RPMI7951 (cell line): ENCODE data around the gene TTLL3. TPM values are rescaled to one million over a fixed set of nuclear protein-coding genes. Genes with fewer than 3 reads are reported as not detected.

Experiments used
- DNase-seq: peaks from one replicate; pipeline ENCODE4 v3.0.0-alpha.2; 2012; ENCODE audit warnings: low read depth
- total RNA-seq: library from RNA; depleted of rRNA; stranded (reverse); fragments of >200 nt; shearing (Covaris generic); gene quantifications from 2 replicates; pipeline ENCODE4 v1.2.3, GENCODE V29; 2014

The TTLL3 gene
- total RNA-seq, 1 experiment from 2014 or later = 4.7 TPM

DNA sequence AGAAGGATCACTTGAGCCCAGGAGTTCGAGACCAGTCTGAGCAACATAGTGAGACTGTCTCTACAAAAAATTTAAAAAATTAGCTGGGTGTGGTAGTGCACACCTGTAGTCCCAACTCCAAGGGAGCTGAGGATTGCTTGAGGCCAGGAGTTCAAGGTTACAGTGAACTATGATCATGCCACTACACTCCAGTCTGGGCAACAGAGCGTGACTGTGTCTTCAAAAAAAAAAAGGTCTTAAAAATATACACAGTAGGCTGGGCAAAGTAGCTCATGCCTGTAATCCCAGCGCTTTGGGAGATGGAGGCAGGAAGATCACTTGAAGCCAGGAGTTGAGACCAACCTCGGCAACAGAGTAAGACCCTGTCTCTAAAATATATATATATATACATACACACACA is 29.2 kb upstream of the TTLL3 start:
- no peak for DNase-seq

DNA sequence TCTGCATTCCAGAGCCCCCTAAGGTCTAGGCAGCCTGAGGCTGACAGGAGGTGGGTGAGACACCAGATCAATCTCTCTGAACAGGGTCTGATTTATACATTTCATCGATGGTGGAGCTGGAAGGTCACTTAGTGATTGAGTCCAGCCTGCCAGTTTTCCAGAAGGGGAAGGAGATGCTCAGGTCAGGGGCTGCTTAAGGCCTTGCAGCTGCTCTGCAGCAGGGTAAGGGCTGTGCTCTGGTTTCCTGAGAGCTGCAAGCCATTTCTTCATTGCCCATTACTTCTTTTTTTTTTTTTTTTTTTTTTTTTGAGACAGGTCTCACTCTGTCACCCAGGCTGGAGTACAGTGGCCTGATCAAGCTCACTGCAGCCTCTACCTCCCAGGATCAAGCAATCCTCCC is 28.5 kb upstream of the TTLL3 start:
- DNase-seq = no peak

DNA sequence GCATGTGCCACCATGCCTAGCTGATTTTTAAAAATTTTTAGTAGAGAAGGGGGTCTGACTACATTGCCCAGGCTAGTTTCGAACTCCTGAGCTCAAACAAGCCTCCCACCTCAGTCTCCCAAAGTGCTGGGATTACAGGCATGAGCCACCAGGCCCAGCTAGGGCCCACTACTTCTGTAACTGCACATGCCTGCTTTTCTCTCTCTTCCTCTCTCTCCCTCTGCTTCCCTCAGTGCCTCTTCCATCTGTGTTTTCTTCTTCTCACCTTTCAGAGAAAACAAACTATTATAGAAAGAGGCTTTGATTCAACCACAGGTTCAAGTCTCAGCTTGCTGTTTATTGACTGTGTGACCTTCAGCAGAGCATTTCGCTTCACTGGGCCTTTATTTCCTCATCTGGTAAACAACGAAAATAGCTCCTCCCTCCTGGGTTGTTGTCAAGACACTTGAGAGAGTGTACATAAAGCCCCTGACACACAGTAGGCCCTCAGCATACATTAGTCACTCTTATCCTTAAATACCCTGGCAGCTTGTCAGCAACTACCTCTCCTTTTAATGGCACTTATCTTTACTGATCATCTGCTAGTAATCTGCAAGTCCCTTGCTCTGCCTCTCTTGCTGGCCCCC is 28.0 kb upstream of the TTLL3 start:
- no peak for DNase-seq

DNA sequence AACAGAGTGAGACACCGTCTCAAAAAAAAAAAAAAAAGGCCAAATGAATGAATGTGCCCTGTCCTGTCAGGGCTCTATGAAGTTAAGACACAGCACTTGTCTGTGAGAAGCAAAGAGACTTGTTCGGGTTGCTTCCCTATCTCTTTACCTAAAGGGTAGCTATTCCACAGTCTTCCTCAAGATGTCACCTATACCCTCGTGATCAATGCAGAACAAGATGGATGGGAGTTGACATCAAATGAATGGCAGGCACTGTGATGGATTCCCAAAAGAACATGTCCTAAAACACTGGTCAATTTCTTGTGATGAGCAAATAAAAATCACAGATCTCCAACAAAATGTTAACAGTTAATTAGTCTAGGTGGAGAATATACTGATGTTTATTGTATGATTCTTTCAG is 27.3 kb upstream of the TTLL3 start:
- no peak for DNase-seq

DNA sequence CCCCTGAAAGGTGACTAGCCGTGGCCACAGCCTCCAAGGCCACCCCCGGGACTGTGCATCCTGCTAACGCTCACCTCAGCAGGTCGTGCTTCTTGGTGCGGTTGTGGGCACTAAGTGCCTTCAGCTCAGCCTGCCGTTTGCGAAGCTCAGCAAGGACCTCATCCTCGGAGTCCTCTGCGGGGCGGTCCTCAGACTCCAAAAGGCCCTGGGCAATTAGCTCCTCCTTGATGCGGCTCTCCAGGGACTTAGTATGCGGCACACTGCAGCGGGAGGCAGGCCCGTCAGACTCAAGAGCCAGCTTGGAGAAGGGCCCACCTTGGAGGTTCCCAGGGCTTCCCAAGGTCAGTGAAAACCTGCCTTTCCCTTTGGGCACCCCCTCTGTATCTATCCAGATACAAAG is 26.1 kb upstream of the TTLL3 start:
- DNase-seq = no peak

DNA sequence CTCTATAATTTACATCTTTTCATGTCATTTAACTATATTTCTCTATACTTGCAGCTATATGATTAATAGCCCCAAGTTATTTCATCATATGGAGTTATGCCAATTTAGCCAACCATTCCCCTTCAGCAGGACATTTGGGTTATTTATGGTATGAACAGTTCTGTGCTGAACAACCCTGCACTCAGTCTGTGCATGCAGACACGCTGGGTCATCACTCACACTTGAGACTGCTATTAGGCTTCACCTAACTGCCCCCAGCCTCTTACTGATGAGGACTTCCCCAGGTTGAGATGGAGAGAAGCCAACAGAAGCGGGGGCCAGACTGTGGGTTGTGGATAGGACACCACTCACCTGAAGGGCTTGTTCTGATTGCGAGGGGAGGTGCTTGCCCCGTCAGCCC is 25.1 kb upstream of the TTLL3 start:
- no peak for DNase-seq

DNA sequence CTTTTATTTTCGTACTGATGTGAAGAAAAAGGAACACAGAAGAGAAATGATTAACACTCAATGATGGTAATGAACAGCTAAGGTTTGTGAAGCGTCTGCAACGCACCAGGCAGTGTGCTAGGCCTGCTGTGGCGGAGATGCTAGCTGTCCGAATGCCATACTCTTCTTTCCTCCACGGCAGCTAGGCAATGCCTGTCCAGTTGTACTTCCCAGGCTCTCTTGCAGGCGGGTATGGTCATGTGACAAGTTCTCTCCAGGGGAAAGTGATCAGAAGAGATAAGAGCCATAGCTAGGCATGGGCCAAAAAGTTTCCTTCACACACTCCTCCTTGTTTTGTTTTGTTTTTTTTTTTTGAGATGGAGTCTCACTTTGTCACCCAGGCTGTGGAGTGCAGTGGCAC is 24.5 kb upstream of the TTLL3 start:
- no peak for DNase-seq

DNA sequence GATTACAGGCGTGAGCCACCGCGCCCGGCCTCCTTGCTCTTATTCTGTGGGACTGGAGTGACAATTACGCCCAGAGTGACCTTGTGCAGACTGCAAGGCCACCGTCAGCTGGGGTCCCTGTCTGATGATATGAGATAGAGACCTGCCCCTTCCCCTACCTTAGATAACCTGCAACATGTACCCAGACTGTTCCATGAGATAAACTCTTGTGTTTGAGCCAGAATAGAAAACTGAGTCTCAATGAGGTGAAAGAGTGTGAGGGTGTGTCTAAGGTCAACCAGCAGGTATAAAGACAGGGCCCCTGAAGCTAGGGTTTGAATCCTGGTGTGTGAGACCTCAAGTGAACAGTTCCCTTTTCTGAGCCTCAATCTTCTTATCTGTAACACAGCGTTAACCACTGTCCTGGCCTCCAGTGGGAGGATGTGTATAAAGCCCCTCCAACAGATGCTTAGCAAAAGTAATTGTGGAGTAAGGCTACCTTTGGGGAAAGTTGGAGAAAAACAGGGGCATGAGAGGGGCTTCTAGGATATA is 23.8 kb upstream of the TTLL3 start:
- no peak for DNase-seq

DNA sequence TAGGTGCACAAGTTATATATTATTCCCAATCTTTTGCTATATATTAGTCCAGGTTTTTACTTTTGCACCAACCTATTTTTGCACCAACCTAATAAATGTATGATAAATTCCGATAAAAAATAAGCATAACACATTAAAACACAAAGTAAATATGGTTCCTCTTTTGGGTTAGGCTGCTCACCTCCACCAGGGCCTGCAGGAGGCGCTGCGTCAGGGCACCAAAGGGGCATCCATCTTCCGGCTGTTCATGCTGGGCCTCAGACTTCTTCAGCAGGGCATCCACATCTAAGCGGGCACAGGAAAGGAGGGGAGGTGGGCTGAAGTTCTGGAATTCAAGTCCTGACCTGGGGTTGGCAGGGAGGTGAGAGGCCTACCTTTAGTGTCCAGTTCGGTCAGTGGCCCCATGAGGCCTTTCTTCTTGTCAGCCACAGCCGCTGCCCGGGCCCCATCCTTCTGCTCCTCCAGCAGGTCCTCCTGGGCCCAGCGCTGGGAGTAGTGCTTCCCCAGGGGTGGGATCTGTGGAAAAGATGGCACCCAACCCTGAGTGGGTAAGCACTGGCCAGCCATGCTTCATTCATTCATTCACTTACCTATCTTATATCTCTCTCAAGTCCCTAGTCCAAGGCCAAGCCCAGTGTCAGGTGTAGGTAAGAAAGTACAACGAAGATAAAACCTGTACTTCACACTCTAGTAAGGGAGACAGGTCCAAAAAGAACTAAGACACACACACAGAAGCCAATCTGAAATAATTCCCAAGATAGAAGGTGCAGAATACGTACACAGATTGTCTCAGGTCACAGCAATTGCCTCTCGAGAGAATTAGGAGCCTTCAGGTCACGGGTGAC is 23.0 kb upstream of the TTLL3 start:
- DNase-seq = no peak

DNA sequence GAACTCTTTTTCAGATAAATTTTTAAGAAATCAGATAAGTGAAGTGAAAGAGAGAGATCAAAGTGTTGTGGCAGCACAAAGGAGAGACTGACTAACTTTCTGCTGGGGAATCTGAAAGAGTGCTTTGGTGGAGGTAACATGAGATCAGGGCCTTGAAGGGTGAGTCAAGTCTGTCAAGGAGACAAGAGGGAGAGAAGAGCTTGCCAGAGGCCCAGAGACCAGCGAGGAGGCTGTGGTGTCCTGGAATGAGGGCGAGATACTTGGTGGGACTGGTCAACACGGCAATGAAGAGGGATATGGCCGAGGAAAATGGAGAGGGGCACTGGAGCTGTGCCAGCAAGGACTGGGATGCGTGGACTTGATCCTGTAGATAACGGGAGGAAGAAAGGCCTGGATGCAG is 22.3 kb upstream of the TTLL3 start:
- DNase-seq = no peak

DNA sequence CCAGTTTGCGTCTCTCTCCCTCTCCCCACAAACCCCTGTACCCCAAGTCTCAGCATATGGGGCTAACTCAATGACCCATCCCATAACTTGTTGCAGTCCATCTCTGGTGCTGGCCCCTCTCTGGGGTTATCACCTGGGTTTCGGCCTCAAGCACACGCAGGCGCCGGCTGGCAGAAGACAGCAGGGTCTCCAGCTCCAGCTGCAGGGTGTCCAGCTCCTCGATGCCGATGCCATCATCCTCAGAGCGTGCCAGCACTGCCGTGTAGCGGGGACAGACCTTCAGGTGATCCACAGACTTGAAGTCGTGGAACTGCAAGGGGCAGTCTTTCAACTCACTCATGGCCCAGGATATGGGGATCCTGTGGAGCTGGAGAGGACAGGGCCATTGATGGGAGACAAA is 18.9 kb upstream of the TTLL3 start:
- DNase-seq = no peak

DNA sequence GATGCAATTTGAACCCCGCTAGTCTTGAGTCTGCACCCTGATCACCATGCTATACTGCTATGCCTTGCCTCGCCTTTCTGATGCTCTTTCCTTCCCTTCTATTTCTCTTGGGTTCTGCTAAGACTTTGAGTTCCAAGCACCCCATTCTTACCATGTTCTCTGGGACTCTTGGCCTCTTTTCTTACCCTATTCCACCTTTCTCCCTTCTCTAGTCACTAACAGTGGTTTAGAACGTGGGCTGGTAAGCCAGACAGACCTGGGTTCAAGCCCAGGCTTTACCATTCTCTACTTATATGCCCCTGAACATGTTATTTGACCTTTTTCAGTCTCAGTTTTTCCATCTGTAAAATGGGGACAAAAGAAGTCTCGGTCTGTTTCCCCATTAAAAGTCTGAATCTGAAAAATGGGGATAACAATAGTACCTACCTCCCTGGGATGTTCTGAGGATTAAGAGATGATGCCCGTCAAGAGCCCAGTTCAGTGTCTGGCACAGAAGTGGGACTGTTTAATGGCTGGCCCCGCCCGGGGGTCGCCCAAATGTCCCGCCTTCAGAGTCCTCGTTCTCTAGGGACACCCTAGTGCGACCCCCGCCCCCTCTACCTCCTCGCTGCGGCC is 18.2 kb upstream of the TTLL3 start:
- no peak for DNase-seq

DNA sequence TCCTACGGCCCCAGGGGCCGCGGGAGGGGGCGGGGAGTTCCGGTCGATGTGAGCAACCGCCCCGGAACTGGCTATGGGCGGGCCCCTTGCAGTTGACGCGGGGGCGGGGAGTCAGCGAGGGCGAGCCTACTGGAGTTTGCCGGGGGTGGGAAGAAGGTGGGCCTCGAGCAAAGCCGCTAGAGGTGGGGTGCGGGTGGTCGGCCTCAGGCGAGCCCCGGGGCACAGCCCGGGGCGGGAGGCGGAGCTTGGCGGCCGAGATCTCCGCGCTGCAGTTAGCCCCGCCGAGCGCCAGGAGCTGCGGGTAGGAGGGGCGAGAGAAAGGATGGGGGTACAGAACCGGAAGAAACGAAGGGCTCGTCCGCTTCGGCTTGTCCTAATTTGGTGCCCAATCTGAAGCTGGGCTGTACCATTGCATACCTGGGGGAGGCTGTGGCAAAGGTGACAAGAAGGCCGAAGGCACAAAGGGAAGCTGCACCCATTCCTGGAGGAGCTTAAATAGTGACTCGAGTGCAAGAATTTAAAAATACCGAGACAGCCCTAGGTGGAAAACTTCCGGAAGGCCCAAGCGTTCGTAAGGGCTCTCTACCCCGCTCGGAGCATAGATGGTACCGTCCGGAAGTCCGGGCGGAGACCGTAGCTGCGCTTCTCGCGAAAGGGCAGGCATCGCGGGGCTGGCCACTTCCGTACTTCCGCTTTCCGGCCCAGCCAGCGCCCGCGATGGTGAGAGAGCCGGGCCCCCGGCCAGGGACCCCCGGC is 17.5 kb upstream of the TTLL3 start, which contains the start of the genes ARPC4 and TADA3:
ARPC4 (plus strand) TSS at position 678 of the 756 bp plus-strand sequence; CDS start at position 718, 40 bp downstream.
TADA3 (minus strand) TSS at position 69 of the 756 bp plus-strand sequence. CDS start 1,007 bp downstream, outside the sequence.
- peak; percentile 96 for DNase-seq

DNA sequence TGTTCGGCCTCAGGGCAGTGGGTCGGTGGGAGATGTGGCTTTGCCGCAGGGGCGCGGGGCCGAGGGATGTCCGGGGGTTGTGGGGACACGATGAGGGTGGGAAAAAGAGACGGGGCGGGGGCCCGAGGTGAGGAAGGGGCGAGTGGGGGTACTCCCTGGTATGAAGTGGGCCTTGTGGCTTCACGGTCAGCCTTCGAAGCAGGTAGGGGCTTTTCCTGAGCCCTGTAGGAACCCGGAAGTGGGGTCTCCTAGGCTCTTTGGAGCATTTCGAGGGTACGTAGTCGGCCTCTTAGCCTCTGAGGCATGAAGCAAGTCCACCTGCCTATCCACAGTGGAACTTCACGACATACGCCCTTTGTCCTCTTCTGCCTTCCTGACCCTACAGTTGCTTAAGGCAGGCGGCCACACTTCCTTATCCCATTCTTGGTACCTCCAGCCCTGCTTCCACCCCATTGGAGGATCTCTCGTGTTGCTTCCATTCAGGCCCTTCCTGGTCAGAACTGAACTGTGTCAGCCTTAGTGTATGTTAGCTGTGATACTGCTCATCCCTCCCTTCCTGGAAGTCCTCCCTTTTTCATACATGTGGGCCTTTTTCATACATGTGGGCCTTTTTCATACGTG is 16.8 kb upstream of the TTLL3 start:
- peak; percentile 48 for DNase-seq

DNA sequence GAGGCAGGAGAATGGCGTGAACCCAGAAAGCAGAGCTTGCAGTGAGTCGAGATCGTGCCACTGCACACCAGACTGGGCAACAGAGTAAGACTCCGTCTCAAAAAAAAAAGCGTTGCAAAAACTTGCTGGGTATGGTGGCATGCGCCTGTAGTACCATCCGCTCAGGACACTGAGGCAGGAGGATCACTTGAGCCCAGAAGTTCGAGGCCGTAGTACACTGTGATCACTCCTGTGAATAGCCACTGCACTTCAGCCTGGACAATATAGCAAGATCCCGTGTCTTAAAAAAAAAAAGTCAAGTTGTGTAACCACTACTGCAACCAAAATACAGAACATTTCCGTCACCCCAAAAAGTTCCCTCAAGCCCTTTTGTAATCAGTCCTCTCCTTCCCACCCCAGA is 15.7 kb upstream of the TTLL3 start:
- DNase-seq = no peak

DNA sequence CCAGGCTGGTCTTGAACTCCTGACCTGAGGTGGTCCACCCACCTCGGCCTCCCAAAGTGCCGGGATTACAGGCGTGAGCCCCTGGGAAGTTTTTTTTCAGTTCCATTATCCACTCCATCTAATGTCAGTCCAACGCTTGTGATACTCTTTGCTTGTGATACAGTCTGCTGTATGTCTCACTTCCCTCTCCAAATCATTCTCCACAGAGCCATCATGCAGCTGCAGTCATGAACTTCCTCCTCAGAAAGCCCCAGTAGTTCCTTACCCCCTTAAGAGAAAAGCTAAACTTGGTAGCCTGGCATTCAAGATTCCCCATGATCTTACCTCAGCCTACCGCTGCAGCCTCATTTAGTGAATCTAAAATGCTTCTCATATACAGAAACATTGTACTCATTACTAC is 14.9 kb upstream of the TTLL3 start:
- DNase-seq = no peak

DNA sequence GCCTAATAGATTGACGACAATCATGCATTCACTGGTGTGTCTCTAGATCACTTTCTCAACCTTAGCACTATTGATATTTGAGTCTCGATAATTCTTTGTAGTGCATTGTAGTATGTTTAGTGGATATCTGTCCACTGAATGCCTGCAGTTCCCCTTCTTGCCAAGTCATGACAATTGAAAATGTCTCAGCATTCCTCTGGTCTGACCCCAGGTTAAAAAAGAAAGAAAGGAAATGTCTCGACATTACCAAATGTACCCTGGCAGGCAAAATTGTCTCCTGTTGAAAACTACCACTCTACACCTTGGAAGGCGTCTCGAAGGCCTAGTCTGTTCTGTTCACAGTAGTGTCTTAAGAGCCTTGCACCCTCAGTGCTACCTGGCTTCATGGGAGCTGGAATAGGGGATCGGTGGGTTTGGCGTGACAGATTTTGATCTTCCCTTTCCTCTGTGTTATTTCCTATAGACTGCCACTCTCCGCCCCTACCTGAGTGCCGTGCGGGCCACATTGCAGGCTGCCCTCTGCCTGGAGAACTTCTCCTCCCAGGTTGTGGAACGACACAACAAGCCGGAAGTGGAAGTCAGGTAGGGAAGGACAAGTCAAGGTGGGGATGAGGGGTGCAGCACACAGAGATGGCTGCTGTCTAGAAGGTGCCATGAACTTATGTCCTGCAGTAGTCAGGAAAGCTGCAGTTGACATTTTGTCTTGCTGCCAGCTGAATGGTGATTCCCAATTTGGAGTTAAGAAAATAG is 12.7 kb upstream of the TTLL3 start:
- DNase-seq = no peak

DNA sequence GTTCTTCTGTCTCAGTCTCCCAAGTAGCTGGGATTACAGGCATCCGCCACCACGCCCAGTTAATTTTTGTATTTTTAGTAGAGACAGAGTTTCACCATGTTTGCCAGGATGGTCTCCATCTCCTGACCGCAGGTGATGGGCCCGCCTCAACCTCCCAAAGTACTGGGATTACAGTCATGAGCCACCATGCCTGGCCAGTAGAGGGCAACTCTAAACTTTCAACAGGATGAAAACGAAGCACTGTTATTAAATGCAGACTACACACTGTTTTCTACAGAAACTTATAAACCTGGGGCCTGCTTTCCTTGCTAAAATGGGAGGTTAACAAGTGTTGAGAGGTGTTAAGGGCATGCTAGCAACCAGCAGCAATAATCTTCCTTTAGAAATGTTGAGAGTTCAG is 9.5 kb upstream of the TTLL3 start:
- no peak for DNase-seq

DNA sequence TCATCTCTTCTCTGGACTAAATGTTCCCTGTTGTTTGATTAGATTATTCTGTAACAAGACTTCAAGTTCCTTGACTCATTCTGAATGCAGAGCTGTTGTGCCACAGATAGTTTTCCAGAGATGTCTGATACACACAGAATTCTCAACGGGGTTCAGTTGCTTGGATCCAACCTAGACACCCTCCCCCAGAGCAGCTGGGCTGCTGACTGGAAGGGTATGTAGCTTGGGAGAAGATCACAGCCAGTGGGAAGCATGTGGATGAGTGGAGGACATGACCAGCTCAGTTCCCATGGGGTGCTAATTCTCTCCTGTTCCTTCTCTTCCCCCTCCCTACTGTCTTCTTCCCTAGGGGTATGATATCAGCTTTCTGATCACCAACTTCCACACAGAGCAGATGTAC is 6.6 kb upstream of the TTLL3 start:
- DNase-seq = no peak

DNA sequence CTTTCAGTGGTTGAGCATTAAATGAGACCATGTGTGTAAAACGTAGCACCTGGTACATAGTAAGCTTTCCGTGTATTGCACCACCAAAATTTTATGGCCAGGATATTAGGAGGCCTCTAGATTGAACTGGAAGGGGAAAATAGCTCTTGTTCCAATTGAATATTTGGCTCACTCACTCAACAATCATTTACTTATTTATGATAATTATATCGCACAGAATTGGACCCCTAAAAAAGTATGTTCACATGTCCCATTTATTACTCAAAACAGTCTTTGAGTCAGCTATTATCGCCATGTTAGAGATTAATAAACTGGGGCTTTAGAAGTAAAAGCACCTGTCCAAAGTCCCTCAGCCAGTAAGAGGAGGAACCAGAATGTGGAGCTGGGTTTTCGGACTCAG is 5.1 kb upstream of the TTLL3 start:
- DNase-seq = no peak

DNA sequence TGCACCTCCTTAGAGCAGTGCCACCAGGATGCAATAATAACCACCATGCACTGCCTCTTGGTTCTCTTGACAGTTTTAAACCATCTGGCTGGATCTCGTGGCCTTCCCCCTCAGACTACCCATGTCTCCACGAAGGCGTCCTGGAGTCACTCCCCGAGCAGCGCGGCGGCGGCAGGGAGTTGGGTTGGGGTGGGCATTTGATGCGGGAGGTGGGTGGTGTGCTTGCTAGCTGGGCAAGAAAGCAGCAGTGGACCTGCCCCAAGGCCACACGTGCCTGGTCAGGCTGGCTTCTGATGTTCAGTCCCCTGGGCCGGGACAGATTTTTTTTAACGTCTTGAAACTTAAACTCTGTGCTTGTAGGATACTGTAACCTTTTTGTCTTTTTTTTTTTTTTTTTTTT is 3.9 kb upstream of the TTLL3 start:
- no peak for DNase-seq
